NK-92 treated with Interleukin-12 subunit alpha and Interleukin-12 subunit beta, amount 100 ng/mL, for 24 hours (cell line): ENCODE data around the gene COL15A1.

Experiments
- DNase-seq: peaks from one replicate; lab custom pipeline; 2025; lab: John Stamatoyannopoulos, UW

The COL15A1 gene

DNA sequence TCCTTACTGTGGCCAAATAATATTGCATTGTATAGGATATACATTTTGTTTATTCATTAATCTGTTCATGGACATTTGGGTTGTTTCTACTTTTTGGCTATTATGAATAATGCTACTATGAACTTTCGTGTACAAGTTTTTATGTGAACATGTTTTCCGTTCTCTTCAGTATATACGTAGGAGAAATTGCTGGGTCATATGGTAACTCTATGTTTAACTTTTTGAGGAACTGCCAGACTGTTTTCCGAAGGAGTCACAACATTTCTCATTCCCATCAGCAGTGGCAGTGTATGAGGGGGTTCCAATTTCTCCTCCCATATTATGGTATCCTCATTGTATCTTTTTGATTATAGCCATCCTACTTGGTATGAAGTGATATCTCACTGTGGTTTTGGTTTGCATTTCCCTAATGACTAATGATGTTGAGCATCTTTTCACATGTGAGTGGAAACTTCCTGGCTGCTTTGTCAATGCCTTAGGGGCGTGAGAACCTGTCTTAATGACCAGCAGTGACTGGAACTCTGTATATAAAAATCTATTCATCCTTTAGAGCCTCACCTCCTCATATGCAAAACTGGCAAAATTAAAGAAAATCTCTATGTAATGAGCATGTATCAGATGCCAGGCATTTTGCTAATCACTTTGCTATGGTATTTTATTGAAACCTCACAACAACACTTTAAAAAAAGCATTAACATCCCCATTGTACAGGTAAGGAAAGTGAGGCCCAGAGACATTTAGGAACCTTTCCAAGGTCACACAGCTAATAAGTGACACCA is 113.4 kb downstream of the COL15A1 start:
- DNase-seq: peak; percentile 13

- peak; percentile 66 for DNase-seq
These were observed 114.2 kb downstream of the COL15A1 start for GRCh38 chr9:99057665-99058625.

DNA sequence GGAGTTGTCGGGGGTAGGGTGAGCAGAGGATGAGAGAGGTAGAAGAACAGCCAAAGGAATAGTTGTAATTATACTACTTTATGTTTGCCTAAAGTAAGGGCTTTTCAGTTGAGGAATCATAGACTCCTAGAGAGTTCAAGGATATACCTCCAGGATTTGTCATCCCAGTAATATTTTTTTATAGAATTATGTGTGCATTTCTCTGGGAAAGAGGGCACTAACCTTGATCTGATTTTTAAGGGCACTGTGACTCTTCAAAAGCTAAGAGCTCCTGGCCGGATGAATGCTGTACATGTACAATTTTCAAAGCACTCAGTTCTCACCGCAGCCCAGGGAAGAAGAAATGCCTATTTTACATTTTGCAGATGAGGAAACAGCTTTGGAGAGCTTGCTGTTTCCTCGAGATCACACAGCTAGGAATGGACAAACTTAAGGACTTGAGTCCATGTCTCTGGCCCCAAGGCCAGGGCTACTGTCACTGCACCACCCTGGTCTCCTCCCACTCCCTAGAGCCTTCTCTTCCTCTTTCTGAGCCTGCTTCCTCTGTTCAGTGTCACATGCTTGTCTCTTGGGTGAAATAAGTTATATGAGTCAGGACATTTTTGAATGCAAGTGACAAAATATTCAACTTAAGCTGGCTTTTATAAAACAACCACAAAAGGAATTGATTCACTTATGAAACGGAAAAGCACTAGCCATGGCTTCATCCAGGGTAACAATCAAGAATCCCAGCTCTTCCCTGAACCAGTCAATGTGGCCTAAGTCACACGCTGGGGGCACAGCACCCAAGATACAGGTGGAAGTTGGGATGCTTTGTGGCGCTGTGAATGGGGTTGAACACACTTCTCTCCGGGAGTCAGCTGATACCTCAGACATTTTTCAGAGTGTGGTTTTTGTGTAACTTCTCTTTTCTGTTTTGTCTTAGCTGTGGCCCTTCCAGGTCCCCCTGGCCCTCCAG is 115.5 kb downstream of the COL15A1 start:
- DNase-seq: no peak

GRCh38 chr9:99060621-99061020 is 116.9 kb downstream of the COL15A1 start:
- no peak for DNase-seq

DNA sequence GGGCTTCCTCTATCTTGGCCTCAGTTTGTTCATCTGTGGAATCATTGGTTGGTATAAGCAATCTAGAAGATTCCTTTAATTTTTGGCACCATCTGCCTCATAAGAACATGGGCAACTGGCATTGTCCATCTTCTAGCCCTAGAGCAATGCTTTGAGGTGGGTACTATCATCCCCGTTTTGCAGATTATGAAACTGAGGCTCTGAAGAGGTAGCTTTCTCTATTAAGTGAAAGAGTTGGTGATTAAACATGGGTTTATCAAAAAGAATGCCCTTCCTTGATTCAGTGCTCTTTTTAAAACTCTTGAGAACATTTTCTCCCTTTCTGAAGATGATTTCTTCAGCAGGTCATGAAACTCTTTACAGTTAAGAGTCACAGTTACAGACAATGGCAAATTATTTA is 118.8 kb downstream of the COL15A1 start:
- no peak for DNase-seq

GRCh38 chr9:99063522-99063921 is 119.8 kb downstream of the COL15A1 start:
- DNase-seq: no peak

- no peak for DNase-seq
These were observed 122.9 kb downstream of the COL15A1 start for GRCh38 chr9:99066571-99066970.

GRCh38 chr9:99069075-99069474 is 125.4 kb downstream of the COL15A1 start:
- no peak for DNase-seq

DNA sequence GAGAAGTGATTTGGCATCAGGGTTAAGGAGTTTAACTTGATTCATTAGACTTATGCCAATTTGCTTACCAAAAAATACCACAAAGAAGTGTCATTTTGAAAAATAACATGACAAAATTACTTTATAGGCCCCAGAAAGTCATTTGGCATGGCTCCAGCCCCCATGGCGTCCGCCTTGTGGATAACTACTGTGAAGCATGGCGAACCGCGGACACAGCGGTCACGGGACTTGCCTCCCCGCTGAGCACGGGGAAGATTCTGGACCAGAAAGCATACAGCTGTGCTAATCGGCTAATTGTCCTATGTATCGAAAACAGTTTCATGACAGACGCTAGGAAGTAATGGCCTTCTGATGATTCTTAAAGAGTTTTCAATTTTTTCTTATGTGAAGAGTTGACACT is 125.8 kb downstream of the COL15A1 start:
- DNase-seq: no peak

DNA sequence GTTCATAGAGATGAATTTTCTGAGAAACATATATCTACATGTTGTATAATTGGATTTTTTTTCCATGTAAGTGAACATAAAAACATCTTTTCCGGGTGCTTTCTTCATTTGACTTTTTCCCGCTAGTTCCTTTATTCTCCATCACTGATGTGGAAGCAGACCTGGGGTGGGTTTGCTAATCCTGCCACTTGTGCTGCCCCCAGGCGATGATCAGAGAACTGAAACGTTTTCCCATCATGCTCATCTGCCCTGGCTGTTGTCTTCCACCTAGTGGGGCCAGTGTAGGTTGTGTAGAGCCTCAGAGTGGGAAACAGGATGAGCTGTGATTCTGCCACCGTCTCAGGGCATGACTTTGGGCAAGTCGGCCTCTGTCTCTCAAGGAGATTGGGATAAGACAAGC is 127.0 kb downstream of the COL15A1 start:
- DNase-seq: no peak

GRCh38 chr9:99071313-99072039 is 127.8 kb downstream of the COL15A1 start:
- no peak for DNase-seq

GRCh38 chr9:99072040-99072394 is 128.3 kb downstream of the COL15A1 start:
- no peak for DNase-seq

DNA sequence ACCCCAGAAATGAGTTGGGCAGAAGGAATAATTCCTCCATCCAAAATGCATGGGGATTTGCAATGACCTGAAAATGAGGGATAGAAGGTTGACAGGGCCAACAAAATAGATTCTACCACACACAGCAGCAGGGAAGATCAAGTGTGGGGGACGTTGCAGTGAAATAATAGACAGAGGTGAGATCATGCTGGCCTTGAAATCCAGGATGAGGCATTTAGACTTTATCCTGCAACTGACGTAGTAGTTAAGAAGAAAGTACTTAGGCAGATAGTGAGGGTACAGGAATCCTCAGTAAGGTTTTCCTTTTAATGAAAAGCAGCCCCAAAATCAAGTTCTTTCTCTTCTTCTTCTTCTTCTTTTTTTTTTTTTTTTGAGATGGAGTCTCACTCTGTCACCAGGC is 129.6 kb downstream of the COL15A1 start:
- no peak for DNase-seq

DNA sequence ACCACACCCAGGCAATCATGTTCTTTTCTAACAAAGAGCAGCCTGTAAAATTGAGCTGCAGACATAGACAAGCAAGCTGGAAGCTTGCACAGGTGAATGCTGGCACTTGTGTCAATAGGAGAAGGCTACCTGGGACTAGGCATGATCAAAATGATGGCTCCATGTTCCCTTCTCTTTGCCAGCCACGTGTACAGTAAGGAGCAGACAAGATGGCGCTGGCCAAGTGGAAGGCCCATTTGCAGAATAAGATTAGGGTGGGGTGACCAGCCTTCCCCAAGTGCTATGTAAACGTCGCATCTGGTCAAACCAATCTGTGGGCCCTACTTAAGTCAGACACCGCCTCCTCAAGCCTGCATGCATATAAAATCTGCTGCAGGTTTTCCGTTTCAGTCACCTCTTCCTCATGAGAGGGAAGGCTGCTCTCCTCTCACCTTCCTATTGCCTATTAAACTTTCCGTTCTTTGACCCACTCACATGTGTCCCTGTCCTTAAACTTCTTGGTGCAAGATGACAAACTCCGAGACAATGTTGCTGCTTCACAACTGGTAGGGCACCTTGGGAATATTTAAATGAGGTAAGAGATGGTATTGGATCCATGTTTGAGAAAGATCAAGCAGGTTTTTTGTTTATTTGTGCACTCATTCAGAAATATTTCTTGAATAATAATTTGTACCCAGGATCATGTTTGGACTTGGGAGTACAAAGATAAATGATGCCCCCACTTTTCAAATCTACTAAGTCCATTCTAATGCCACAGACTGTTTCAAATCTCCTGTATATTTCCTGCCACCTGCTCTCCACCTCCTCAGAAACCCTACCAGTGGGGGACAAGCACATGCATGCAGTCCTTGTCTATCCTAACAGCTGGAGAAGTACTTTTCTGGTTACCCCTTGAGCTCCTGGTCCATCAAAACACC is 130.5 kb downstream of the COL15A1 start:
- no peak for DNase-seq

DNA sequence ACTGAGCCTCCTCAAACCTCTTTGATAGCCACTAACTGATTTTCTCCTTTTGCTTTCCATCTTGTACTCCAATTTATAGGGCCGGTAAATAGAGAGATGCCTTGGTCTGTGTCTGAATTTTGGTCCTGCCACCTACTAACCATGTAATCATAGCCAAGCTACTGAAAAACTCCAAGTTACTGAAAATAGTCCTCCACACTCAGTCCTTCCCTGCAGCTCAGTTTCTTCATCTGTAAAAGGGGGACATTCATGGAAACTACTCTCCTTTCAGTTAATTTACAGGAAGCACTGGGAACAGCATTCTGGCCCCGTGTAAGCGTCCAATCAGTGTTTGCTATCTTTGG is 131.2 kb downstream of the COL15A1 start:
- DNase-seq: no peak

GRCh38 chr9:99075246-99075912 is 131.7 kb downstream of the COL15A1 start:
- DNase-seq: no peak

DNA sequence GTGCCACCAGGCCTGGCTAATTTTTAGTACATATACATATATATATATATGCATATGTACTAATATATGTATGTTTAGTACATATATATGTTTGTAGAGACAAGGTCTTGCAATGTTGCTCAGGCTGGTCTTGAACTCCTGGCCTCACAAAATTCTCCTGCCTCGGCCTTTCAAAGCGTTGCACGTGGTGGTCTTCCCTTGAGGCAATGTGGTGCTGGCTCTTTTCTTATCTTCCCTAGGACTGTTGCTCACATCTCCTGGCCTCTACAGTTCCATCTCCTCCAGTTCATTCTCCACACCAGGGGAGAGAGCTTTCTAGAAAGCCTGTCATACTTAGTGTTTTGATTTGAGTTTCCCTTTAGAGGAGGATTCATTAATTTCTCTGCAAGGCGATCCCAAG is 132.3 kb downstream of the COL15A1 start:
- DNase-seq: no peak

GRCh38 chr9:99076483-99077171 is 132.9 kb downstream of the COL15A1 start:
- peak; percentile 28 for DNase-seq

DNA sequence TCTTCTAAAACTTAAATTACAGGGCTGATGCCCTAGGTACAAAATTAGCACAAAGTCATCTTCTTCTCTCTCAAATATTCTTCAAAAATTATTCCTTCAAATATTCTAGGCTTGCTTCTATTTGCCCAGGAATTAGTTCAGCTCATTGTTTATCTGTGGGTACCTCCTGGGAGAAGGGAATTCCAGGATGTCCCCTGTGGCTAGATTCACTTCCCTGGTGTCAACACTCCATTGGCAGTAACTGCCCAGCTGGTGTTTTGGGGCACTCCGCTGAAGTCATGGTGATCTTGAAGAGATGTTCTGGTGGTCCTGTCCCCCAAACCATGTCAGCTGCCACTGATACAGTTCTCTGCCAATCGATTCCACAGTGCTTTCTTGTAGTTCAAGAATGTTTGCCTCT is 135.0 kb downstream of the COL15A1 start:
- DNase-seq: no peak
